ENCODE measurements around the gene R3HCC1L. TPM values are rescaled to one million over a fixed set of nuclear protein-coding genes. Genes with fewer than 3 reads are reported as not detected.

Gene R3HCC1L
- total and polyA plus RNA-seq, 12 donors = 6.5 to 24.3 (median 10.1) TPM

DNA sequence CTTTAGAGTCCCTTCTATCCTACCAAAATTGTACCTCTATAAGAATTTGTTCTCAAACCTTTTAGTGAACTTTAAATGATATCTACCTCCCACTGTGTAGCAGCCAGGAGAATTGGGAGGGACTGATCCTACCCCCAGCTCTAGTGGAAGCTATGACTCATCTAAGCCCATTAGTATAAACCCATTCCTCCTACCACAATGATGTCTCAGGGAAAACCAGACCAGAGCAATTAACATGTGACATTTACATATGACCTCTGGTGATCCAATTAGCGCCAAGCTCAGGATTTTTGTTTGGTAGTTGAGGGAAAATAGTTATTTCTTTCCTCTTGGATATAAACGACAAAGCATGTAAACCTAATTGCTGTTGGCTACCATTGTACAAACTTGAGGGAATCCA lies 33.1 kb upstream of the R3HCC1L start:
- 61 to 93% (median 79%) methylated on average over 2 of the region's 2 CpGs for whole genome bisulfite sequencing, 4 donors
- Histone ChIP-seq H3K27ac (no peak overlapping the region), H3K9me3 (replicated peaks in 1 of 3) (no peaks in the 10 kb centered on the region), H3K4me1 (replicated peaks in 1 of 2) (no peaks in the 10 kb centered on the region), H3K4me3 (no peak overlapping the region), H3K36me3 (replicated peaks in 1 of 2) (no peaks in the 10 kb centered on the region), H3K27me3 (peaks cover 6% of the 10 kb centered on the region)
- DNase-seq = no peak
- no peak for TF ChIP-seq POLR2A (IDR thresholded peaks at IDR 0.05)
- TF ChIP-seq, protein P1, sequence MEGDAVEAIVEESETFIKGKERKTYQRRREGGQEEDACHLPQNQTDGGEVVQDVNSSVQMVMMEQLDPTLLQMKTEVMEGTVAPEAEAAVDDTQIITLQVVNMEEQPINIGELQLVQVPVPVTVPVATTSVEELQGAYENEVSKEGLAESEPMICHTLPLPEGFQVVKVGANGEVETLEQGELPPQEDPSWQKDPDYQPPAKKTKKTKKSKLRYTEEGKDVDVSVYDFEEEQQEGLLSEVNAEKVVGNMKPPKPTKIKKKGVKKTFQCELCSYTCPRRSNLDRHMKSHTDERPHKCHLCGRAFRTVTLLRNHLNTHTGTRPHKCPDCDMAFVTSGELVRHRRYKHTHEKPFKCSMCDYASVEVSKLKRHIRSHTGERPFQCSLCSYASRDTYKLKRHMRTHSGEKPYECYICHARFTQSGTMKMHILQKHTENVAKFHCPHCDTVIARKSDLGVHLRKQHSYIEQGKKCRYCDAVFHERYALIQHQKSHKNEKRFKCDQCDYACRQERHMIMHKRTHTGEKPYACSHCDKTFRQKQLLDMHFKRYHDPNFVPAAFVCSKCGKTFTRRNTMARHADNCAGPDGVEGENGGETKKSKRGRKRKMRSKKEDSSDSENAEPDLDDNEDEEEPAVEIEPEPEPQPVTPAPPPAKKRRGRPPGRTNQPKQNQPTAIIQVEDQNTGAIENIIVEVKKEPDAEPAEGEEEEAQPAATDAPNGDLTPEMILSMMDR (IDR thresholded peaks at IDR 0.05) = no peak
- intact Hi-C loops (cut with DNase I) = no loop called here

DNA sequence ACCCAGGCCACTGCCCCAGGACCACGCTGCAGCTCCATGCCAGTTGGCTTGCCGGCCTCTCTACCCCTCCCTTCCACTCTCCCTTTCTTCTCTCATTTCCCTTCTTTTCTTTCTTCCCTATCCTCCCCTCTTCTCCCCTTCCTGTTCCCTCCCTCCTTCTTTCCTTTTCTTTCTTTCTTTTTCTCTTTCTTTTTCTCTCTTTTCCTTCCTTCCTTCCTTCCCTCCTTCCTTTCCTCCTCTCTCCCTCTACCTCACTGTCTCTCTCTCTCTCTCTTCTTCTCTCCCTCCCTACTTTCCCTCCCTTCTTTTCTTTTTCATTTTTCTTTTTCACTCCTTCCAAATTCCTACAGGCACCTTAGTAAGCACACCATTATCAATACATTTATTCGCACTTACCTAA lies 30.3 kb upstream of the R3HCC1L start:
- TF ChIP-seq, protein P1 (IDR thresholded peaks at IDR 0.05) = no peak
- TF ChIP-seq POLR2A (IDR thresholded peaks at IDR 0.05) = no peak
- Histone ChIP-seq H3K4me3 (no peak overlapping the region), H3K4me1 (replicated peaks in 1 of 2) (no peaks in the 10 kb centered on the region), H3K27ac (no peak overlapping the region), H3K36me3 (replicated peaks in 1 of 2) (no peaks in the 10 kb centered on the region), H3K9me3 (replicated peaks in 1 of 3) (no peaks in the 10 kb centered on the region), H3K27me3 (peaks cover 6% of the 10 kb centered on the region)
- 73 to 82% (median 79%) methylated on average over 3 of the region's 3 CpGs for WGBS, 4 donors
- DNase-seq = no peak
- intact Hi-C loops (cut with DNase I) = no loop called here

DNA sequence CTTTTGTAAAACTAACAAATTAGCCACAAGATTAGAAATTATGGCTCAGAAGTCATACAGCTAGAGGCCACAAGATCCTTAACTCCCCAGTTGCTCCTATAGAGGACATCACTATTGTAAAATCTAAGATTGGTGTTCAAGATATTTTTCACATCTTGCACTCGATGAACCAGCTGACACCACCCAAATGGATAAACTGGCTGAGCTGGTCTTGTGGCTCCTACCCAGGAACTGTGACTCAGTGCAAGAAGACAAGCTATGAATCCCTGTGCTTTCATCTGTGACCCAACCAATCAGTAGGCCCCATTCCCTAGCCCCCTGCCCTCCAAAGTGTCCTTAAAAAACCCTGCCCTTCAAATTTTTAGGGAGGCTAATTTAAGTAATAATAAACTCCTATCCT lies 27.9 kb upstream of the R3HCC1L start:
- no peak for TF ChIP-seq POLR2A (IDR thresholded peaks at IDR 0.05)
- TF ChIP-seq, protein P1 (IDR thresholded peaks at IDR 0.05) = no peak
- Histone ChIP-seq H3K27ac (no peak overlapping the region), H3K4me3 (no peak overlapping the region), H3K4me1 (replicated peaks in 1 of 2) (no peaks in the 10 kb centered on the region), H3K9me3 (replicated peaks in 1 of 3) (no peaks in the 10 kb centered on the region), H3K27me3 (no peaks in the 10 kb centered on the region), H3K36me3 (replicated peaks in 1 of 2) (no peaks in the 10 kb centered on the region)
- intact Hi-C loops (cut with DNase I) = no loop called here
- 84 to 92% (median 88%) methylated on average over 1 of the region's 1 CpG for WGBS, 4 donors
- no peak for DNase-seq

DNA sequence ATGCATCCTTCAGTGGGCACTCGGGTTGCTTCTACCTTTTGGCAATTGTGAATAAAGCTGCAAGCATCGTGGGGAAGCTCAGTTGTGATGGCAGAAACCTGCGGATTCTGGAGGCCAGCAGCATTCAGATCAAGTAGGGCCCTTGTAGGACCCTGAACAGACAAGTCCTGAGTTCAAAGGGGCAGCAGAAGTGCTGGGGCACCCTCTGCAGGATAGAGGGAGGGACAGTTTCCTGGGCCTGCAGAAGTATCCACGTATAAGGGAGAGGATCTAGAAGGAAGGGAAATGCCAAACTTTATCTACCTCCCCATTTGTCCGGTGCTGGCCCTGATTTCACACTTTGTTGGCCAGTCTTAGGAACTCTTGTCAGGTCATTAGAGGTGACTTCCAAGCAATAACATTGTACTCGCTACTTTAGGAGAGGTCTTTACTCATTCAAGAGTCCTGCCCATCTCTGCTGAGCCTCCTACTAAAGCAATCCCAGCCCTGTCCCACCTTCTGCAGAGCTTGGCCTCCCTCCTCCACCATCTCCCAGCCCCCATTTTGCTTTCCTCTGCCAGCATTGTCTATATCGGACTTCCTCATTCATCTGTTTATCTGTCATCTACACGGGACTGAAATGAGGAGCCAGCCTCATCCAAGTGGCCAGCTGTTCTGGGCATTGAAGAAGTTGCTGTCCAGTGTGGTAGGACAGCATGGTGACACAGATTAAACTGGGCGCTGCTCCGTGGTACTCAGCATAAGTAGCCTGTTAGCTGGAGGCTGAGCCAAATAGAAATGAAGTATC lies 26.6 kb upstream of the R3HCC1L start:
- TF ChIP-seq, protein P1 (IDR thresholded peaks at IDR 0.05) = no peak
- no peak for TF ChIP-seq POLR2A (IDR thresholded peaks at IDR 0.05)
- H3K4me1 ChIP-seq (replicated peaks in 1 of 2) = no peaks in the 10 kb centered on the region
- H3K9me3 ChIP-seq (replicated peaks in 1 of 3) = no peaks in the 10 kb centered on the region
- DNase-seq = no peak
- intact Hi-C loops (cut with DNase I) = no loop called here
- no peak overlapping the region for H3K27ac ChIP-seq
- H3K36me3 ChIP-seq (replicated peaks in 1 of 2) = no peaks in the 10 kb centered on the region
- H3K27me3 ChIP-seq = no peaks in the 10 kb centered on the region
- no peak overlapping the region for H3K4me3 ChIP-seq
- 58 to 62% (median 60%) methylated on average over 10 of the region's 10 CpGs for WGBS, 4 donors
